CD1c-positive myeloid dendritic cell (primary cell): ENCODE measurements around the gene AATF.
"Not testable (repeated sequence)": the region's sequence is repeated elsewhere in the genome, so short reads cannot be mapped to it uniquely, and the experiment has no call there.

Experiments
- DNase-seq: peaks from one replicate; pipeline ENCODE4 v3.0.0-alpha.2; 2016; ENCODE audit errors: extremely low spot score

Gene AATF

DNA sequence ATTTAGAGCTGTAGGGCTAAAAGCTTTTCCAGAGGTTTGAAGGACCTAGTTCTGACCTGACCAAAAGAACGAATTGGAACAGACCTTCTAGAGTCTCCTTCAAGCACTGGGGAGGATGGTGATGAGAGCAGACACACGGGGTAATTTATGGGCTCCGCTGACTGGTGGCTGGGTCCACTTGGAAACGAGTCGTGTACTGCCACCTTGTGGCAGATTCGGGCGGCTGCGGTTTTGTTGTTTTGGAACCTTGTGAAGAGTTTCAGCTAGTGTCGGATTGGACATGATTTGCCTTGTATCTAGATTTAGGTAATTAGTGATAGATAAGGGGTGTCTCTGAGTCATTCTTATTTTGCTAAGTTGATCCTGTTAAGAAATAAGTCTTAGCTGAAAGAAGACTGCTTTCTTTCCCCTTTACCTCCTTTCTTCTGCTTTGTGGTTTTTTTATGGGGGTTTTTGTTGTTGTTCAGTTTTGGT, 98.9 kb downstream of the AATF start:
- peak; percentile 79 for DNase-seq

GRCh38 chr17:37048811-37049210, 100.1 kb downstream of the AATF start:
- no peak for DNase-seq

GRCh38 chr17:37050920-37051319, 102.2 kb downstream of the AATF start:
- DNase-seq = no peak

- DNase-seq = no peak
Observed at GRCh38 chr17:37051381-37051780, 102.6 kb downstream of the AATF start.

GRCh38 chr17:37051833-37052232, 103.1 kb downstream of the AATF start:
- DNase-seq = no peak

DNA sequence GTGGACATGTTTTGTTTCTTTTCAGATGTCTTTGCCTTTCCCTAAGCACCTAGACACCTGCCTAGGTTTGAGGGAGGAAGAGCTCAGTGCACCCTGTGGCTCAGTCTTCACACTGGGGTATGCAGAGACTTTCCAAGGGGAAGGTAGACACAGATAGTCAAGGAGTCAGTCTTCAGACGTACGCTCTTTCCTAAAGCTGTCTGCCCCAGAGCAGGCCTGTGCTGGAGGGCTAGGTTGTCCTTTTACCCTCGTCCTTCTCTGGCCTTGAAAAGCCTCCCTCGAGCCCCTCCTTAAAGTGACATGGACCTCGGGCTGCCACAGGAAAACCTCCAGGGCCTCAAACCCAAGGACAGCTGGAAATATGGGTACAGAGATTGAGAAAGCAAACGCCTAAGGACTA, 103.7 kb downstream of the AATF start:
- no peak for DNase-seq

DNA sequence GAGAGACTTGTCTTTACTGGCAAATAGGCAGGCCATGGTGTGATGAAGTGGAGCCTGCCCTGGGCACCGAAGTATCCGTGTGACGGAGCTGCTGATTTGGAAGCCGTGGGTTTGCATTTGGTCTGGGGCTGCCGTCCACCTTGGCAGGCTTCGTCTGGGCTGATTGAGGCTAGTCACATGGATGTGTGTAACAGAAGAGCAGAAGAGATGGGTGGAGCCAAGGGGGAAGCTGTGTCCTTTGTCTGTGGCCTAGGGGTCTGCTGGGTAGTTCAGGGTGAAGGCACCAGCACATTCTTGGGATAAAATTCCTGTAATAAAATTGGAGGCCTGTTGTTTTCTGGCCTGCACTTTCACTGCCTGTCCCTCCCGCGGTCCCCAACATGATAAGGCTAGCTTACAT, 106.1 kb downstream of the AATF start:
- DNase-seq = no peak

DNA sequence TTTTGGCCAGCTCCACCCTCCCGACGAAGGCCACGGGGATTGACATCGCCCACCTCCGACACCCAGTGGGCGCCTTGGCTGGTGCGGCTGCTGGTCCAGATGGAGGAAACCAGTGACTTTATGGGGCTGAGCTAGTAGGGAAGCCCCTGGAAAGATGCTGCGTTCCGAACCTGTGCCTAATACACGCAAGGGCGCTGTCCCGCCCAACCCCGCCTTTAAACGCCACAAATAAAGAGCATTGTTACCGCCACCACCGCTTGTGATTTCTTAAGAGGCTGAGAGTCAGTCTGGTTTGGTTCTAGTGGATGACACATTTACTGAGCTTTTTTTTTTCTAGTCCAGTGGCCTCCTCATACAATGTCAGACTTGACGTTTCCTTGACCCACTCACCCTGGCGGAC, 107.9 kb downstream of the AATF start:
- no peak for DNase-seq

DNA sequence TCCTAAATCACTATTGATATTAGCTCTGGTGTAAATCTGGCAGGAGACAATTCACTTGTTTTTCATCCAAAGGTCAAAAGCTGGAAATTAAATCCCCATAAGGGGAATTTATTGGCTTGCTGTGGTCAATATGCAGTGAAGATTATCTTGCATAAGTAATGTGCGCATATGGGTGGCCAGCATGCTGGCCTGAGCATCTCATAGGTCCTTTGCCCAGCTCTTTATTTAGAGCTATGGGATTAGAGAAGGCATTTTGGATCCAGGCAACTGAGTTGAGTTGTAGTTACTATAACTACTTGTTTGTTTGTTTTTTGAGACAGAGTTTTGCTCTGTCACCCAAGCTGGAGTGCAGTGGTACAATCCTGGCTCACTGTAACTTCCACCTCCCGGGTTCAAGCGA, 110.7 kb downstream of the AATF start:
- no peak for DNase-seq

DNA sequence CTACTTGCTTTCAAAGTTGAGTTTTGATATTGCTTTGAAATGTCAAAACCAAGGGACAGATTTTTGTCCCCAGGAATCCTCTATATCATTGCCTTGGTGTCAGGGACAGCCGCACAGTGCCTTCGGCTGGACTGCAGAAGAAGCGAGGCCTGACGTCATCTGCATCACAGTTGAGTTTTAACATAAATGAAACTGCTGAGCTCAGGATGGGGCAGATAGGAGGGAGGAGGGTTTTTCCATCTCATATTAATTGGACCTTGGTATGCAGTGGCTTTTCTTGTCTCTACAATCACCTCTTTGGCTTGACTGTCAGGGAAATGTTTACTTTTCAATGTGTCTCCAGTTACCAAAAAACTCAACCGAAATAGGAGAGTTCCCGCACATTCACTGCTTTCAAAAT, 111.3 kb downstream of the AATF start:
- DNase-seq = no peak

DNA sequence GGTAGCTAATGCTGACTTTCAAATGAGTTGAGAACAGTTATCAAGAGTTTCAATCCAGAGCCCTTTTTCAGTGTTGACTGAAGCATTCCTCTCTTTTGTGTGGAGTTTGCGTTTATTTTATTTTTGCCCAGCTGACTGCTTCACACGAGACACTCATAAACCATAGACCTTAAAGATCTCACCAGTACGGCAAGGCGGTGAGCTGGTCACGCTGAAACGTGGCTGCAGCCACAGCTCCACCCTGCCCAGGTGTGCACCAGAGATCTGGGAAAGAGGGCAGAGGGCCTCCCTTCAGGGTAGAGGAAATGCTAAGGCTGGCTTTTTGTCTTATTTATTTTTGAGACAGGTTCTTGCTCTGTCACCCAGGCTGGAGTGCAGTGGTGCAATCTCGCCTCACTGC, 112.2 kb downstream of the AATF start:
- no peak for DNase-seq

DNA sequence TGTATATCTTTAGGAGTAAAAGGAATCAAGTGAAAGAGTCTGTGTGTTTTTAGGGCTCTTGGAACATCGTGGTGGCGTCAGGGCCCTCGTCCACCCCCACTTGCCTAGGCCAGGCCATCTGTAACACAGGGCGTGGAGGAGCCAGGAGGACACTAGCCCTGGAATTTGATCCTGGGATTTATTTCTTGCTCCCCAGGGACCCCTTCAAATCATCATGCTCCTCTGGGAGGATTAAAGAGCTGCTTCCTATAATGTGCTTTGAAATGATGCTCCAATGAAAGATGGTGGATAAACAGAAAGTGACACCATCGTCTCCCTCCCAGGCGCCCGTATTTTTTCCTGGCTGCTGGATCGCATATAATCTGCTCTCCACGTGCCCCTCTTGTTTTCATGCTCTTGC, 113.3 kb downstream of the AATF start:
- no peak for DNase-seq

DNA sequence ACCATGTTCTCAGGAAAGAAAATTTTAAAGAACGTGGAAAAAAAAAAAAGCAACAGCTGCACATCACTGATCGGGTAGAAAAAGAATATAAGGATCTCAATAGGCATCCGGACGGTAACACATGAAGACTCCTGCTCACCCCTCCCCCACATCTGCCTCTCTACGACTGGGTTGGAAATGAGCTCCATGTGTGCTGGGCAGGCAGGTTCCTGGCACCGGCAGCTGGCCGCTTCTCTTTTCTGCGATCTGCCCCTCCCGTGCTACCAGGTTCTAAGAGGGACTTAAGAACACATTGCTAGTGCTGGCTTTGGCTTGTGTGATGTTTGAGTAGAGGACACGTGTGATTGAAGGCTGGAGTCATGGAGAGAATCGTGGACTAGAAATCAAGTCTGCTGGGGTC, 115.5 kb downstream of the AATF start:
- DNase-seq = no peak

GRCh38 chr17:37064956-37065355, 116.2 kb downstream of the AATF start:
- no peak for DNase-seq

GRCh38 chr17:37065486-37066321, 117.0 kb downstream of the AATF start:
- DNase-seq = no peak

DNA sequence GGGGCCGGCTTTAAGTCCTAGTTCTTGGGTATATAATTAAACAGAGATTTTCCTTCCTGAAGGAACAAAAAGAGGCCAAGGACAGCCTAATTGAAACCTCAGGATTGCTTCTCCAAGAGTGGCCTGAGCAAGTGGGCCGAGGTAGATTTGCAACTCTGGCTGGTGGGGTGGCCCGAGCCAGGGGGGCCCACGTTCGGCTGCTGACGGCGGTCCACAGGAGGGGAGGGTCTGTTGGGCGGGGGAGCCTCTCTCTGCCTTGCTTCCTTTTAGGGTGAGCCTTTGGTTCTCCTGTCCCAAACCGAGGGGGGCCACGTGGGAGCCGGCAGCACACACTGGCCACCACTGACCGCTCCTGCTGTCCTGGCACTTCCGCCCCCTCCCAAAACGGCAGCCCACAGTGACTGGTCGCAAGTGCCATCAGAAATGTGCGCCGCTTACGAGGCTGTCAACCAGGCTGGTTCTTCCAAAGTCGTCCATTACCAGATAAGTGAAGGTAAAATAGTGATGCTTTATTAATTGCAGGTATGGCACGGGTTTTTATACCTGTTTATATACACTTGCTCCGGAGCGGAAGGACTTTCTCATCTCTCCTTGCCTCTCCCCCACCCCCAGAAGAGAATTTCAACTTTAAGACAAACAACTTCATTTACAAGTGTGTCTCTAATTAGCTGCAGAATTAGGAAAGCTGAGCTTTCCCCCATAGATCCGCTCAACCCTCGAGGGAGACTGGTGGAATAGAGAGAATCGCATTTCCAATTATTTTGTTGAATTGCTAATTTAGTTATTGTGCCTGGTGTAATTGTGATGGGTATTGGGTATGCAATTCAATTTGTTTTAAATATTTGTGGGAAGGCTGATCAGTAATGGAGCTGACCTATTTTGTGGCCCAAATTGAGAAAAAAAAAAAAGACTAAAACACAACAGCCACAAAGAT, 117.8 kb downstream of the AATF start:
- no peak for DNase-seq

- DNase-seq = no peak
Observed at GRCh38 chr17:37067555-37068111, 118.9 kb downstream of the AATF start.

DNA sequence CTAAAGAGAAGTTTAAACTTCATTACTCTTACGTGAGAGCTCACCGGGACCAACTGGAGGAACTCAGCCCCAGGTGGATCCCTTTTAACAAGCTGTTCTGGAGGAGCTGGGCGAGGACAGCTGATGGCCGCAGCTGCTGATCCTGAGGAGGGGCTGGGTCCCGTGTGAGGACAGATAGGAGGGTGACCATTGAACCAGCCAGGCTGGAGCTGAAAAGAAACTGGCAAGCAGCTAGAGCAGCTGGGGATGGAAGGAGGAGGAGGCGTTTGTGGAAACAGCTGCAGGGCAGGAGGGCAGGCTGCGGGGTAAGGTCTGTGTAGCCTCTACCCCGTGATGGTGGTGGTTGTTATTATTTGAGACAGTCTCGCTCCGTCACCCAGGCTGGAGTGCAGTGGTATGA, 119.5 kb downstream of the AATF start:
- DNase-seq = no peak

GRCh38 chr17:37069087-37069486, 120.3 kb downstream of the AATF start:
- no peak for DNase-seq

GRCh38 chr17:37073464-37073863, 124.7 kb downstream of the AATF start:
- DNase-seq = not testable (repeated sequence)

DNA sequence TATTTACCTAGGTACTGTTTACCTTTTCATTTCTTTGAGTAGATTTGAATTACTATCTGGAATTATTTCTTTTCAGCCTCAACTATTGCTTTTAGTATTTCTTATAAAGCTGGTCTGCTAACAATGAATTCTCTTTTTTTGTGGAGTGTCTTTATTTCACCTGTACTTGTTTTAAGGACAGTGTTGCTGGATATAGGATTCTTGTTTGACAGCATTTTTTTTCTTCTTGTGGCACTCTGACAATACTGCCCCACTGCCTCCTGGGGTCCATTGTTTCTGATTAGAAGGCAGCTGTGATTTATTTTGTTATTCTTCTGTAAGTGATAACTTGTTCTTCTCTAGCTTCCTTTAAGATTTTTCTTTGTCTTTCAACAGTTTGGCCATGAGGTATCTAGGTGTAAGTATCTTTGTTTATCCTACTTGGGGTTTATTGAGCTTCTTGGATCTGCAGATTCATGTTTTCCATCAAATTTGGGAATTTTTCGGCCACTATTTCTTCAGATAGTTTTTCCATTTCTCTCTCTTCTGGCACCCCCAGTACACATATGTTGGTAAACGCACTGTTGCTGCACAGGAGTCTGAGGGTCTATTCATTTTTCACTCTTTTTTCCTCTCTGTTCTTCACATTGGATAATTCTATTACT, 130.4 kb downstream of the AATF start:
- no peak for DNase-seq

GRCh38 chr17:37079735-37080134, 131.0 kb downstream of the AATF start:
- peak; percentile 21 for DNase-seq
